Smooth muscle cell (in vitro differentiated cells): Measurements from ENCODE around the gene CRTC2. TPM values are rescaled to one million over a fixed set of nuclear protein-coding genes. Genes with fewer than 3 reads are reported as not detected.
"Not testable (repeated sequence)": the region's sequence is repeated elsewhere in the genome, so short reads cannot be mapped to it uniquely, and the experiment has no call there.

Experiments
- DNase-seq: peaks from one replicate; lab custom pipeline; 2025; ENCODE audit not compliant: unreplicated experiment; lab: John Stamatoyannopoulos, UW
- H2AFZ ChIP-seq: fragments of 200-600 bp; sonication (generic); 2 replicates; pipeline ENCODE4 v1.6.0; 2016; ENCODE audit warnings: antibody characterized with exemption, low read depth, mild to moderate bottlenecking
- H3F3A ChIP-seq: fragments of 200-600 bp; sonication (generic); 2 replicates; pipeline ENCODE4 v1.6.0; 2017; ENCODE audit warnings: antibody characterized with exemption, low read depth
- H3K27ac ChIP-seq: fragments of 200-600 bp; sonication (generic); 2 replicates; pipeline ENCODE4 v1.5.1; 2016; ENCODE audit warnings: low read depth, mild to moderate bottlenecking
- H3K27me3 ChIP-seq: fragments of 200-600 bp; sonication (generic); 2 replicates; pipeline ENCODE4 v1.6.1; 2016; ENCODE audit warnings: low read depth, mild to moderate bottlenecking
- H3K36me3 ChIP-seq: fragments of 200-600 bp; sonication (generic); 2 replicates; pipeline ENCODE4 v1.5.1; 2016; ENCODE audit warnings: low read depth
- H3K4me1 ChIP-seq: fragments of 200-600 bp; sonication (generic); 2 replicates; pipeline ENCODE4 v1.5.1; 2016; ENCODE audit warnings: low read depth
- H3K4me2 ChIP-seq: fragments of 200-600 bp; sonication (generic); 2 replicates; pipeline ENCODE4 v1.6.0; 2016; ENCODE audit warnings: mild to moderate bottlenecking
- H3K4me3 ChIP-seq: fragments of 200-600 bp; sonication (generic); 2 replicates; pipeline ENCODE4 v1.5.1; 2016; ENCODE audit warnings: mild to moderate bottlenecking
- H3K79me2 ChIP-seq: fragments of 200-600 bp; sonication (generic); 2 replicates; pipeline ENCODE4 v1.6.0; 2016; ENCODE audit warnings: low read depth, mild to moderate bottlenecking
- H3K9ac ChIP-seq: fragments of 200-600 bp; sonication (generic); 2 replicates; pipeline ENCODE4 v1.6.0; 2016; ENCODE audit warnings: low read depth
- H3K9me3 ChIP-seq: fragments of 200-600 bp; sonication (generic); replicated peaks from 2 replicates; pipeline ENCODE4 v1.5.1; 2016; ENCODE audit warnings: low read depth
- H4K20me1 ChIP-seq: fragments of 200-600 bp; sonication (generic); 2 replicates; pipeline ENCODE4 v1.6.0; 2016; ENCODE audit warnings: low read depth
- WGBS: methylation state at CpG from one replicate; pipeline ENCODE4 v1.1.7; 2016; ENCODE audit warnings: low lambda C conversion rate; 5-methylcytosine and 5-hydroxymethylcytosine counted together
- polyA plus RNA-seq: library from polyadenylated mRNA; unstranded; fragments of >200 nt; fragmentation: Nextera tagmentation; extraction: Ambion mirVana; gene quantifications from 2 replicates; pipeline ENCODE4 v1.2.1, GENCODE V29; 2016
- total RNA-seq: library from RNA; depleted of rRNA; stranded (reverse); fragments of >200 nt; gene quantifications from 2 replicates; pipeline ENCODE4 v1.2.3, GENCODE V29; 2014
- TF ChIP-seq, protein P1 (sequence below): fragments of 200-600 bp; sonication (generic); IDR thresholded peaks from 2 replicates; pipeline ENCODE4 v1.5.1; 2017; ENCODE audit warnings: borderline replicate concordance, mild to moderate bottlenecking, antibody characterized with exemption; ENCODE audit not compliant: insufficient read depth, poor library complexity, severe bottlenecking

CRTC2 gene
- total and polyA plus RNA-seq, 2 experiments from 2014 or later = 9.9 to 24.6 TPM

DNA sequence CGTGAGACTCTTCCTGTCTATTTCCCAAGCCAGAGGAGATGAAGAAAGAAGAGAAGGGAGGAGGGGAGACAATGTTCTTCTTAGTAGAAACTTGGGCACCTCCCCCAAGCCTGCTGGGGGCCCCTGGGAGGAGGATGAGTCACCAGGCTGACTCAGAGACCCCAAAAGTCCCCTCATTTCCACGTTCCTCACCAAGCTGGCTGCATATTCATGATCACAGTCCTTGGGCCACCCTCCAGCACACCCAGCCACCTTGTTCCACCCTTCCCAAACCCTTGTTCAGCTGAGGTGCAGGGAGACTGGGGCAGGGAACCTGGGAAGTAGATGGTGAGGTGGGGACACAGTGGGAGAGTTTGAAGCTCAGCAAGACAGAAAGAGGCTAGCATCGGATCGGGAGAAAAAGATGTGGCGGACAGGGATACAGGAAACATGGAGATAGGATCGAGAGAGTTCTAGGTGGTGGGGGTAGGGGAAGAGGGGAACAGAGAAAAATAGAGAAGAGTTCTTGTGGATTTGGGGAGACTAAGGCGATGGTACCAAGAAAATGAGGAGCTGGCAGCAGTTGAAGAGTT lies 27.0 kb upstream of the CRTC2 start:
- Histone ChIP-seq H4K20me1 (peaks cover 4% of the 10 kb centered on the region), H3F3A (no peaks in the 10 kb centered on the region), H3K27me3 (no peaks in the 10 kb centered on the region), H3K4me2 (peak overlapping the region; percentile 87), H3K36me3 (no peaks in the 10 kb centered on the region), H3K4me3 (peak overlapping the region; percentile 61), H3K9me3 (no peaks in the 10 kb centered on the region), H3K79me2 (peaks cover 13% of the 10 kb centered on the region), H3K27ac (peak overlapping the region; percentile 75), H2AFZ (peak overlapping the region; percentile 54), H3K9ac (peak overlapping the region; percentile 66), H3K4me1 (peaks cover 14% of the 10 kb centered on the region)
- TF ChIP-seq, protein P1, sequence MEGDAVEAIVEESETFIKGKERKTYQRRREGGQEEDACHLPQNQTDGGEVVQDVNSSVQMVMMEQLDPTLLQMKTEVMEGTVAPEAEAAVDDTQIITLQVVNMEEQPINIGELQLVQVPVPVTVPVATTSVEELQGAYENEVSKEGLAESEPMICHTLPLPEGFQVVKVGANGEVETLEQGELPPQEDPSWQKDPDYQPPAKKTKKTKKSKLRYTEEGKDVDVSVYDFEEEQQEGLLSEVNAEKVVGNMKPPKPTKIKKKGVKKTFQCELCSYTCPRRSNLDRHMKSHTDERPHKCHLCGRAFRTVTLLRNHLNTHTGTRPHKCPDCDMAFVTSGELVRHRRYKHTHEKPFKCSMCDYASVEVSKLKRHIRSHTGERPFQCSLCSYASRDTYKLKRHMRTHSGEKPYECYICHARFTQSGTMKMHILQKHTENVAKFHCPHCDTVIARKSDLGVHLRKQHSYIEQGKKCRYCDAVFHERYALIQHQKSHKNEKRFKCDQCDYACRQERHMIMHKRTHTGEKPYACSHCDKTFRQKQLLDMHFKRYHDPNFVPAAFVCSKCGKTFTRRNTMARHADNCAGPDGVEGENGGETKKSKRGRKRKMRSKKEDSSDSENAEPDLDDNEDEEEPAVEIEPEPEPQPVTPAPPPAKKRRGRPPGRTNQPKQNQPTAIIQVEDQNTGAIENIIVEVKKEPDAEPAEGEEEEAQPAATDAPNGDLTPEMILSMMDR = no peak
- peak; percentile 36 for DNase-seq
- WGBS = 3% methylated on average over 7 of the region's 7 CpGs

DNA sequence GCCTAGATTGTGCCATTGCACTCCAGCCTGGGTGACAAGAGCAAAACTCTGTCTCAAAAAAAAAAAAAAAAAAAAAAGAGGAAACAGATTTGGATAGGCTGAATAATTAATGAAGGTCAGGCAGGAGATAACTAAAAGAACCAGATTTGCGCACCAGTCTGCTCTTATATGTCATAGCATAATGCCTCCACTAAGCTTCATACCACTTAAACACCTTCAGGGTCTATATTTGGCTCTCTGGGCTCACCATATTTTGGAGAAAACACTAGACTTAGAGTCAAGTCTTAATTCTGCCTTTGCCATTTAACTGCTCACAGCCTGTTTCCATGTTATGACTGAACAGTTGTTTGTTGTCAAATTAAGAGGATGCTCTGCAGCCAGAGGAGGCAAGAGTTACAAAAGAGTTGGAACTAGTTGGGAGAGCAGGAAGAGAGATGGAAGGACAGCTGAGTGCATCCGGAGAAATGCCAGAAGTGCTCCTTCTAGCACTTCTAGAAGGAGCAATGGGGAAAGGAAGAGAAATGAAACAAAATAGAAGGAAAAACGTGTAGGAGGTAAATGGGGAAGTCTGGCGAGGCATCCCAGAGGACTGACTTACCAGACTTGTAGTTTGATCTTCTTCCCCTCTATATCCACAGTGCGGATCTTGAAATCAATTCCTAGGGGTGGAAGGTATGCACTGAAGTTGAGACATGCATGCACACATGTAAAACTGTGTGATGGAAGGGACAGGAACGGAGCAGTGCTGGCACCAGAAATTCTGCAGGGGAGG lies 25.9 kb upstream of the CRTC2 start:
- TF ChIP-seq, protein P1 = no peak
- peak overlapping the region; percentile 87 for H3K4me2 ChIP-seq
- no peak overlapping the region for H2AFZ ChIP-seq
- peak overlapping the region; percentile 75 for H3K27ac ChIP-seq
- peaks cover 4% of the 10 kb centered on the region for H4K20me1 ChIP-seq
- peaks cover 13% of the 10 kb centered on the region for H3K79me2 ChIP-seq
- H3K27me3 ChIP-seq = no peaks in the 10 kb centered on the region
- no peak overlapping the region for H3K9ac ChIP-seq
- H3K9me3 ChIP-seq = no peaks in the 10 kb centered on the region
- H3K36me3 ChIP-seq = no peaks in the 10 kb centered on the region
- H3K4me1 ChIP-seq = peaks cover 14% of the 10 kb centered on the region
- peaks cover 1% of the 10 kb centered on the region for H3F3A ChIP-seq
- peak overlapping the region; percentile 61 for H3K4me3 ChIP-seq
- WGBS = 77% methylated on average over 6 of the region's 6 CpGs
- DNase-seq = no peak

DNA sequence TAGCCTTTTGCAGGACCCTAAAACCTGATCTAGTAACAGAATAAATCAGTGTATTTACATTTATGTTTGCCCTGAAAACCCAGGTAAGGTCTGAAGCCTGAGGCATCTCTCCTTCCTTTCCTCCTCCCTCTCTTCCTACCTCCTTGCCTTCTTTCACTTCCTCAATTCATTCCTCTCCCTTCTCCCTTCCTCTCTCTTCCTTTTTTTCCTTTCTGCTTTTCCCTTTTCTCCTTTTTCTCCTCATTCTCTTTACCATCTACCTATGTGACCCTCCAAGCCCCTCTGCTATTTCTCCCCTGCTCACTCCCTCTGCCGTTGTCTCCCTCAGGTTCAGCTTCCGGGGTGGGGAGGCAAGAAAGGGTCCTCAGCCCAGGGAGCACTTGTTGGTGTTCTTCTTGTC lies 23.3 kb upstream of the CRTC2 start:
- H4K20me1 ChIP-seq, DNase-seq, H3K4me3 ChIP-seq, H2AFZ ChIP-seq, H3K27me3 ChIP-seq, H3K9ac ChIP-seq, H3K4me2 ChIP-seq, H3K27ac ChIP-seq, H3K9me3 ChIP-seq, H3K36me3 ChIP-seq: not testable (repeated sequence)
- H3K4me1 ChIP-seq = peaks cover 14% of the 10 kb centered on the region
- 96% methylated on average over 2 of the region's 2 CpGs for WGBS
- H3K79me2 ChIP-seq = peaks cover 20% of the 10 kb centered on the region
- peaks cover 15% of the 10 kb centered on the region for H3F3A ChIP-seq

DNA sequence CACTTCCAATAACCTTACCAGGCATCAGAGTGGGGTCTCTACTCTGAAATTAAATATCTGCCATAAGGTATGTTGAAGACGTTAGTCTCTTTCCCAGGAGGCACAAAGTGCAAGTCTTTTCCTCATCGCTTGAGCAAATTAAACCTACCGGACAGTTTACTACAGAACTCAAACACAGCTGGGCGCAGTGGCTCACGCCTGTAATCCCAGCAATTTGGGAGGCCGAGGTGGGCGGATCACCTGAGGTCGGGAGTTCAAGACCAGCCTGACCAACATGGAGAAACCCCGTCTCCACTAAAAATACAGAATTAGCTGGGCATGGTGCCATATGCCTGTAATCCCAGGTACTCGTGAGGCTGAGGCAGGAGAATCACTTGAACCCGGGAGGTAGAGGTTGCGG lies 20.7 kb upstream of the CRTC2 start:
- H3K4me2 ChIP-seq, H3K9ac ChIP-seq, H3K27ac ChIP-seq, H4K20me1 ChIP-seq, H2AFZ ChIP-seq, DNase-seq, H3K9me3 ChIP-seq, H3K36me3 ChIP-seq, H3K4me3 ChIP-seq, H3K27me3 ChIP-seq, H3K4me1 ChIP-seq: not testable (repeated sequence)
- 97% methylated on average over 12 of the region's 12 CpGs for WGBS
- peaks cover 19% of the 10 kb centered on the region for H3F3A ChIP-seq
- peaks cover 22% of the 10 kb centered on the region for H3K79me2 ChIP-seq
